ENCODE data around the gene FHDC1.

The FHDC1 gene

GRCh38 chr4:152951348-152951747 lies 15.2 kb downstream of the FHDC1 start:
- no peaks in the 10 kb centered on the region for H3K27me3 ChIP-seq (ENCODE audit: control insufficient read depth, insufficient read depth, low read length)
- H3K27ac ChIP-seq (ENCODE audit: low read depth, low read length) = no peak overlapping the region
- no peaks in the 10 kb centered on the region for H3K4me1 ChIP-seq (ENCODE audit: control insufficient read depth, insufficient read depth, low read length)
- H3K36me3 ChIP-seq (ENCODE audit: control insufficient read depth, insufficient read depth, low read length) = no peaks in the 10 kb centered on the region
- no peak overlapping the region for H3K4me3 ChIP-seq (ENCODE audit: low read length)
- no peak overlapping the region for H3K9ac ChIP-seq (ENCODE audit: low read length)

GRCh38 chr4:152953514-152953913 lies 17.4 kb downstream of the FHDC1 start:
- H3K27ac ChIP-seq (ENCODE audit: low read depth, low read length) = no peak overlapping the region
- no peak overlapping the region for H3K9ac ChIP-seq (ENCODE audit: low read length)

GRCh38 chr4:152954741-152955140 lies 18.6 kb downstream of the FHDC1 start:
- Histone ChIP-seq H3K4me3 (ENCODE audit: low read length) (no peak overlapping the region), H3K9ac (ENCODE audit: low read length) (no peak overlapping the region), H3K27me3 (ENCODE audit: control insufficient read depth, insufficient read depth, low read length) (no peaks in the 10 kb centered on the region), H3K36me3 (ENCODE audit: control insufficient read depth, insufficient read depth, low read length) (no peaks in the 10 kb centered on the region), H3K4me1 (ENCODE audit: control insufficient read depth, insufficient read depth, low read length) (no peaks in the 10 kb centered on the region), H3K27ac (ENCODE audit: low read depth, low read length) (no peak overlapping the region)

More at GRCh38 chr4:152953514-152953913, 17.4 kb downstream of the FHDC1 start:
- no peaks in the 10 kb centered on the region for H3K36me3 ChIP-seq (ENCODE audit: control insufficient read depth, insufficient read depth, low read length)
- no peaks in the 10 kb centered on the region for H3K4me1 ChIP-seq (ENCODE audit: control insufficient read depth, insufficient read depth, low read length)
- H3K4me3 ChIP-seq (ENCODE audit: low read length) = no peak overlapping the region
- no peaks in the 10 kb centered on the region for H3K27me3 ChIP-seq (ENCODE audit: control insufficient read depth, insufficient read depth, low read length)

- no peak overlapping the region for H3K4me3 ChIP-seq (ENCODE audit: low read length)
- no peak overlapping the region for H3K27ac ChIP-seq (ENCODE audit: low read depth, low read length)
- H3K36me3 ChIP-seq (ENCODE audit: control insufficient read depth, insufficient read depth, low read length) = no peaks in the 10 kb centered on the region
- no peaks in the 10 kb centered on the region for H3K4me1 ChIP-seq (ENCODE audit: control insufficient read depth, insufficient read depth, low read length)
- H3K9ac ChIP-seq (ENCODE audit: low read length) = no peak overlapping the region
- H3K27me3 ChIP-seq (ENCODE audit: control insufficient read depth, insufficient read depth, low read length) = no peaks in the 10 kb centered on the region
Measured at GRCh38 chr4:152956147-152956546, 20.0 kb downstream of the FHDC1 start.

GRCh38 chr4:152956650-152957436 lies 20.7 kb downstream of the FHDC1 start:
- H3K27me3 ChIP-seq (ENCODE audit: control insufficient read depth, insufficient read depth, low read length) = no peaks in the 10 kb centered on the region
- no peaks in the 10 kb centered on the region for H3K4me1 ChIP-seq (ENCODE audit: control insufficient read depth, insufficient read depth, low read length)
- no peak overlapping the region for H3K9ac ChIP-seq (ENCODE audit: low read length)
- no peaks in the 10 kb centered on the region for H3K36me3 ChIP-seq (ENCODE audit: control insufficient read depth, insufficient read depth, low read length)
- H3K4me3 ChIP-seq (ENCODE audit: low read length) = no peak overlapping the region
- no peak overlapping the region for H3K27ac ChIP-seq (ENCODE audit: low read depth, low read length)

GRCh38 chr4:152957437-152958171 lies 21.5 kb downstream of the FHDC1 start:
- Histone ChIP-seq H3K9ac (ENCODE audit: low read length) (no peak overlapping the region), H3K27ac (ENCODE audit: low read depth, low read length) (no peak overlapping the region), H3K4me3 (ENCODE audit: low read length) (no peak overlapping the region), H3K27me3 (ENCODE audit: control insufficient read depth, insufficient read depth, low read length) (no peaks in the 10 kb centered on the region), H3K36me3 (ENCODE audit: control insufficient read depth, insufficient read depth, low read length) (no peaks in the 10 kb centered on the region), H3K4me1 (ENCODE audit: control insufficient read depth, insufficient read depth, low read length) (no peaks in the 10 kb centered on the region)

GRCh38 chr4:152959080-152959479 lies 23.0 kb downstream of the FHDC1 start:
- H3K4me1 ChIP-seq (ENCODE audit: control insufficient read depth, insufficient read depth, low read length) = no peaks in the 10 kb centered on the region
- no peaks in the 10 kb centered on the region for H3K27me3 ChIP-seq (ENCODE audit: control insufficient read depth, insufficient read depth, low read length)
- H3K9ac ChIP-seq (ENCODE audit: low read length) = no peak overlapping the region
- peaks cover 2% of the 10 kb centered on the region for H3K36me3 ChIP-seq (ENCODE audit: control insufficient read depth, insufficient read depth, low read length)
- no peak overlapping the region for H3K4me3 ChIP-seq (ENCODE audit: low read length)
- H3K27ac ChIP-seq (ENCODE audit: low read depth, low read length) = no peak overlapping the region

GRCh38 chr4:152960082-152960481 lies 24.0 kb downstream of the FHDC1 start:
- no peaks in the 10 kb centered on the region for H3K4me1 ChIP-seq (ENCODE audit: control insufficient read depth, insufficient read depth, low read length)
- H3K36me3 ChIP-seq (ENCODE audit: control insufficient read depth, insufficient read depth, low read length) = peaks cover 2% of the 10 kb centered on the region
- H3K27me3 ChIP-seq (ENCODE audit: control insufficient read depth, insufficient read depth, low read length) = no peaks in the 10 kb centered on the region
- no peak overlapping the region for H3K9ac ChIP-seq (ENCODE audit: low read length)
- no peak overlapping the region for H3K27ac ChIP-seq (ENCODE audit: low read depth, low read length)
- no peak overlapping the region for H3K4me3 ChIP-seq (ENCODE audit: low read length)

- no peak overlapping the region for H3K4me3 ChIP-seq (ENCODE audit: low read length)
- peaks cover 2% of the 10 kb centered on the region for H3K36me3 ChIP-seq (ENCODE audit: control insufficient read depth, insufficient read depth, low read length)
- H3K4me1 ChIP-seq (ENCODE audit: control insufficient read depth, insufficient read depth, low read length) = no peaks in the 10 kb centered on the region
- peak overlapping the region; percentile 36 for H3K9ac ChIP-seq (ENCODE audit: low read length)
- H3K27me3 ChIP-seq (ENCODE audit: control insufficient read depth, insufficient read depth, low read length) = no peaks in the 10 kb centered on the region
- H3K27ac ChIP-seq (ENCODE audit: low read depth, low read length) = no peak overlapping the region
Measured at GRCh38 chr4:152961014-152961772, 25.1 kb downstream of the FHDC1 start.

GRCh38 chr4:152961773-152962115 lies 25.6 kb downstream of the FHDC1 start:
- H3K27me3 ChIP-seq (ENCODE audit: control insufficient read depth, insufficient read depth, low read length) = no peaks in the 10 kb centered on the region
- H3K4me3 ChIP-seq (ENCODE audit: low read length) = no peak overlapping the region
- no peaks in the 10 kb centered on the region for H3K4me1 ChIP-seq (ENCODE audit: control insufficient read depth, insufficient read depth, low read length)
- peaks cover 2% of the 10 kb centered on the region for H3K36me3 ChIP-seq (ENCODE audit: control insufficient read depth, insufficient read depth, low read length)
- H3K9ac ChIP-seq (ENCODE audit: low read length) = no peak overlapping the region
- H3K27ac ChIP-seq (ENCODE audit: low read depth, low read length) = no peak overlapping the region

- Histone ChIP-seq H3K4me3 (ENCODE audit: low read length) (no peak overlapping the region), H3K4me1 (ENCODE audit: control insufficient read depth, insufficient read depth, low read length) (no peaks in the 10 kb centered on the region), H3K36me3 (ENCODE audit: control insufficient read depth, insufficient read depth, low read length) (peaks cover 2% of the 10 kb centered on the region), H3K9ac (ENCODE audit: low read length) (no peak overlapping the region), H3K27me3 (ENCODE audit: control insufficient read depth, insufficient read depth, low read length) (no peaks in the 10 kb centered on the region), H3K27ac (ENCODE audit: low read depth, low read length) (no peak overlapping the region)
Measured at GRCh38 chr4:152962150-152962549, 26.0 kb downstream of the FHDC1 start.

- Histone ChIP-seq H3K9ac (ENCODE audit: low read length) (no peak overlapping the region), H3K36me3 (ENCODE audit: control insufficient read depth, insufficient read depth, low read length) (peaks cover 2% of the 10 kb centered on the region), H3K4me3 (ENCODE audit: low read length) (no peak overlapping the region), H3K27ac (ENCODE audit: low read depth, low read length) (no peak overlapping the region), H3K4me1 (ENCODE audit: control insufficient read depth, insufficient read depth, low read length) (no peaks in the 10 kb centered on the region), H3K27me3 (ENCODE audit: control insufficient read depth, insufficient read depth, low read length) (no peaks in the 10 kb centered on the region)
Measured at GRCh38 chr4:152964335-152964734, 28.2 kb downstream of the FHDC1 start.
